Esophagus (tissue), 2 donors: ENCODE results near the gene SULT1C2. TPM values are rescaled to one million over a fixed set of nuclear protein-coding genes. Genes with fewer than 3 reads are reported as not detected.
"Not testable (repeated sequence)": the region's sequence is repeated elsewhere in the genome, so short reads cannot be mapped to it uniquely, and the experiment has no call there.

Experiments
- H3K27ac ChIP-seq, 2 donors: one replicate each; pipeline ENCODE4 v1.5.1; 2013; ENCODE audit warnings: low read depth in 2 of 2, mild to moderate bottlenecking in 2 of 2, inconsistent platforms in 1 of 2, low read length in 1 of 2, moderate library complexity in 1 of 2
- H3K27me3 ChIP-seq, 2 donors: one replicate each; pipeline ENCODE4 v1.6.1; 2013; ENCODE audit warnings: low read length in 2 of 2, control low read depth in 1 of 2, mild to moderate bottlenecking in 1 of 2; ENCODE audit not compliant: insufficient read depth in 2 of 2, control insufficient read depth in 1 of 2
- H3K36me3 ChIP-seq, 2 donors: one replicate each; pipeline ENCODE4 v1.6.1; 2013; ENCODE audit warnings: low read length in 1 of 2; ENCODE audit not compliant: control insufficient read depth in 2 of 2, insufficient read depth in 2 of 2
- H3K4me1 ChIP-seq, 2 donors: one replicate each; pipeline ENCODE4 v1.6.1; 2013; ENCODE audit warnings: low read length in 1 of 2; ENCODE audit not compliant: control insufficient read depth in 2 of 2, insufficient read depth in 2 of 2
- H3K4me3 ChIP-seq, 2 donors: one replicate each; pipeline ENCODE4 v1.5.1; 2013; ENCODE audit warnings: low read length in 2 of 2, mild to moderate bottlenecking in 2 of 2, low read depth in 1 of 2, moderate library complexity in 1 of 2
- H3K9me3 ChIP-seq, 2 donors: one replicate each; pipeline ENCODE4 v1.6.1; 2013; ENCODE audit warnings: mild to moderate bottlenecking in 2 of 2, low read depth in 1 of 2, low read length in 1 of 2, moderate library complexity in 1 of 2; ENCODE audit not compliant: control insufficient read depth in 2 of 2, insufficient read depth in 1 of 2
- WGBS, 2 donors: extraction: QIAGEN DNeasy Blood & Tissue Kit; methylation state at CpG; one replicate each; pipeline ENCODE4 v1.1.7; 2013; 5-methylcytosine and 5-hydroxymethylcytosine counted together
- polyA plus RNA-seq, 2 donors: library from polyadenylated mRNA; stranded (reverse); fragments of 200-250 nt; gene quantifications; one replicate each; pipeline ENCODE4 v1.2.3, GENCODE V29; 2013
- donor health status: healthy with polysubstance abuse.
- donor health status: Bipolar disorder and iron deficiency.

The SULT1C2 gene
- polyA plus RNA-seq, 2 donors: 0.04 TPM; not detected in 1

DNA sequence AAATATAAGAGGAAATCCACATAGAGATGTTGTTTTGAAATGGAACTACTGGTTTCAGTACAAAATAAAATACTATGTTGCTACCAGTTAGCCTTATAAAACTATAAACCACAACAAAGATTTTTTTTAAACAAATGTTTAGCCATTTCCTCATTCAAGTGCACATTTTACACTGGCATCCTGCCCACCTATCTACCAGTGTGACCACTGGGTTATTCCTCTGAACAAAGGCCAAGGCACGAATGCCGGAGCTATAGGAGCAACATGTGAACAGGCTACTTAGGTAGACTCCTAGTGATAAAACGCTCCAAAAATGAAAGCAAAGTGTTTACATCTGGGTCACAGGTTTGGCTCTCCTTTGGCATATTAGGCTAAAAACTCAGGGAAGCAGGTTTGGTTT lies 57.3 kb downstream of the SULT1C2 start:
- no peaks in the 10 kb centered on the region for H3K9me3 ChIP-seq
- 50 to 64% methylated on average over 3 of the region's 3 CpGs for whole genome bisulfite sequencing, 2 donors
- no peaks in the 10 kb centered on the region for H3K4me1 ChIP-seq
- no peak overlapping the region for H3K4me3 ChIP-seq
- no peaks in the 10 kb centered on the region for H3K36me3 ChIP-seq
- H3K27ac ChIP-seq: no peak overlapping the region
- H3K27me3 ChIP-seq: no peaks in the 10 kb centered on the region

GRCh38 chr2:108346827-108347226 lies 58.1 kb downstream of the SULT1C2 start:
- Histone ChIP-seq H3K4me3 (no peak overlapping the region), H3K36me3 (no peaks in the 10 kb centered on the region), H3K27ac (no peak overlapping the region), H3K4me1 (no peaks in the 10 kb centered on the region), H3K27me3 (no peaks in the 10 kb centered on the region), H3K9me3 (no peaks in the 10 kb centered on the region)
- WGBS, 2 donors: 81 to 89% methylated on average over 3 of the region's 3 CpGs

DNA sequence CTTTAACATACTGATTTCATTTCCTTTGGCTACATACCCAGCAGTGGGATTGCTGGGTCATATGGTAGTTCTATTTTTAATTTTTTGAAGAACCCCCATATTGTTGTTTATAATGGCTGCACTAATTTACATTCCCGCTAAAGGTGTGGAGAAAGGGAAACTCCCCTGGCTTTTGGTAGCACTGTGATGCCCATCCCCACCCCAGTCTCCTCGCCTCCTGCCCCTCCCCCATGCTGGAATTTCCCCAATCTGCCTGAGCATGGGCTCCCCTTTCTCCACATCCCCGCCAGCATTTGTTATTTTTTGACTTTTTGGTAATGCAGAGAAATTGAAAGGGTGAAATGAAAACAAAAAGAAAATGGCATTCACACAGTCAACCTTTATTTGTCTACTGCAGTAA lies 59.1 kb downstream of the SULT1C2 start:
- H3K36me3 ChIP-seq: no peaks in the 10 kb centered on the region
- H3K27ac ChIP-seq: no peak overlapping the region
- no peaks in the 10 kb centered on the region for H3K27me3 ChIP-seq
- H3K4me1 ChIP-seq: no peaks in the 10 kb centered on the region
- WGBS, 2 donors: 55 to 68% methylated on average over 3 of the region's 3 CpGs
- H3K4me3 ChIP-seq: no peak overlapping the region
- no peaks in the 10 kb centered on the region for H3K9me3 ChIP-seq

- Histone ChIP-seq H3K27ac (no peak overlapping the region), H3K4me3 (no peak overlapping the region), H3K27me3 (no peaks in the 10 kb centered on the region), H3K4me1 (no peaks in the 10 kb centered on the region), H3K36me3 (no peaks in the 10 kb centered on the region), H3K9me3 (no peaks in the 10 kb centered on the region)
- WGBS, 2 donors: 77 to 82% methylated on average over 5 of the region's 5 CpGs
Observed at GRCh38 chr2:108348816-108349570, 60.3 kb downstream of the SULT1C2 start.

- Histone ChIP-seq H3K27ac (no peak overlapping the region), H3K36me3 (no peaks in the 10 kb centered on the region), H3K9me3 (no peaks in the 10 kb centered on the region), H3K4me3 (no peak overlapping the region), H3K4me1 (no peaks in the 10 kb centered on the region), H3K27me3 (no peaks in the 10 kb centered on the region)
- 86 to 88% methylated on average over 2 of the region's 2 CpGs for WGBS, 2 donors
Observed at GRCh38 chr2:108349571-108349928, 60.9 kb downstream of the SULT1C2 start.

- Histone ChIP-seq H3K4me3 (no peak overlapping the region), H3K36me3 (no peaks in the 10 kb centered on the region), H3K27me3 (no peaks in the 10 kb centered on the region), H3K27ac (no peak overlapping the region), H3K9me3 (no peaks in the 10 kb centered on the region), H3K4me1 (no peaks in the 10 kb centered on the region)
Observed at GRCh38 chr2:108351889-108352288, 63.2 kb downstream of the SULT1C2 start.

GRCh38 chr2:108354136-108354535 lies 65.4 kb downstream of the SULT1C2 start:
- Histone ChIP-seq H3K27ac (no peak overlapping the region), H3K4me1 (no peaks in the 10 kb centered on the region), H3K36me3 (no peaks in the 10 kb centered on the region), H3K27me3 (no peaks in the 10 kb centered on the region), H3K9me3 (no peaks in the 10 kb centered on the region), H3K4me3 (no peak overlapping the region)
- 68% methylated on average over 5 of the region's 5 CpGs for WGBS, 2 donors

GRCh38 chr2:108355906-108356734 lies 67.4 kb downstream of the SULT1C2 start:
- H3K27me3 ChIP-seq: no peaks in the 10 kb centered on the region
- WGBS, 2 donors: 69 to 78% methylated on average over 2 of the region's 2 CpGs
- H3K9me3 ChIP-seq: no peaks in the 10 kb centered on the region
- no peaks in the 10 kb centered on the region for H3K4me1 ChIP-seq
- no peak overlapping the region for H3K4me3 ChIP-seq
- no peak overlapping the region for H3K27ac ChIP-seq
- H3K36me3 ChIP-seq: no peaks in the 10 kb centered on the region

GRCh38 chr2:108359336-108359735 lies 70.6 kb downstream of the SULT1C2 start:
- not testable (repeated sequence) for H3K27me3 ChIP-seq, H3K9me3 ChIP-seq, H3K4me3 ChIP-seq, H3K36me3 ChIP-seq, H3K27ac ChIP-seq, H3K4me1 ChIP-seq
- 74 to 81% methylated on average over 1 of the region's 1 CpG for WGBS, 2 donors
